HCT116 (cell line): ENCODE measurements around the gene PPP3CB.

Source experiments
- EZH2 ChIP-seq: fragments of 200-600 bp; sonication (generic); IDR thresholded peaks from 2 replicates; pipeline ENCODE4 v1.6.1; 2017; ENCODE audit warnings: antibody characterized with exemption, mixed run types
- EZH2phosphoT487 ChIP-seq: fragments of 200-600 bp; IDR thresholded peaks from 2 replicates; pipeline ENCODE4 v1.6.1; 2018; ENCODE audit warnings: antibody characterized with exemption, borderline replicate concordance
- JUND ChIP-seq: IDR thresholded peaks from 2 replicates; pipeline ENCODE4 v1.6.1; 2012
- SIN3A ChIP-seq: IDR thresholded peaks from 2 replicates; pipeline ENCODE4 v1.6.1; 2012; ENCODE audit warnings: low read depth
- YY1 ChIP-seq: IDR thresholded peaks from 2 replicates; pipeline ENCODE4 v1.6.1; 2011; ENCODE audit warnings: low read length, low read depth, moderate library complexity, mild to moderate bottlenecking; ENCODE audit not compliant: insufficient replicate concordance; ENCODE audit errors: extremely low read depth
- TF ChIP-seq, protein P1 (sequence below), 3 experiments: fragments of 200-600 bp in 1 of 3; sonication (generic) in 1 of 3; IDR thresholded peaks in 2 of 3; conservative IDR thresholded peaks in 1 of 3; 2 replicates each; pipeline ENCODE4 v1.5.1; 2012 to 2017; ENCODE audit warnings: low read depth in 2 of 3, low read length in 2 of 3, antibody characterized with exemption in 1 of 3, borderline replicate concordance in 1 of 3, control low read depth in 1 of 3, mild to moderate bottlenecking in 1 of 3, mixed read lengths in 1 of 3, mixed run types in 1 of 3, moderate library complexity in 1 of 3; ENCODE audit not compliant: insufficient read depth in 1 of 3

- TF ChIP-seq JUND (no peak), SIN3A (no peak), YY1 (no peak), EZH2 (no peak), EZH2phosphoT487 (no peak)
- TF ChIP-seq, protein P1, sequence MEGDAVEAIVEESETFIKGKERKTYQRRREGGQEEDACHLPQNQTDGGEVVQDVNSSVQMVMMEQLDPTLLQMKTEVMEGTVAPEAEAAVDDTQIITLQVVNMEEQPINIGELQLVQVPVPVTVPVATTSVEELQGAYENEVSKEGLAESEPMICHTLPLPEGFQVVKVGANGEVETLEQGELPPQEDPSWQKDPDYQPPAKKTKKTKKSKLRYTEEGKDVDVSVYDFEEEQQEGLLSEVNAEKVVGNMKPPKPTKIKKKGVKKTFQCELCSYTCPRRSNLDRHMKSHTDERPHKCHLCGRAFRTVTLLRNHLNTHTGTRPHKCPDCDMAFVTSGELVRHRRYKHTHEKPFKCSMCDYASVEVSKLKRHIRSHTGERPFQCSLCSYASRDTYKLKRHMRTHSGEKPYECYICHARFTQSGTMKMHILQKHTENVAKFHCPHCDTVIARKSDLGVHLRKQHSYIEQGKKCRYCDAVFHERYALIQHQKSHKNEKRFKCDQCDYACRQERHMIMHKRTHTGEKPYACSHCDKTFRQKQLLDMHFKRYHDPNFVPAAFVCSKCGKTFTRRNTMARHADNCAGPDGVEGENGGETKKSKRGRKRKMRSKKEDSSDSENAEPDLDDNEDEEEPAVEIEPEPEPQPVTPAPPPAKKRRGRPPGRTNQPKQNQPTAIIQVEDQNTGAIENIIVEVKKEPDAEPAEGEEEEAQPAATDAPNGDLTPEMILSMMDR (IDR thresholded peaks at IDR 0.05 in 2 of 3, conservative IDR thresholded peaks at IDR 0.05 in 1 of 3; ENCODE audit: borderline replicate concordance in 1 of 3, insufficient read depth in 1 of 3, low read depth in 2 of 3, low read length in 2 of 3) = no peak
Measured at GRCh38 chr10:73405556-73405955, 90.3 kb downstream of the PPP3CB start.
